Mucosa of rectum (tissue), 2 donors: ENCODE measurements around the gene TNFAIP1.
"Not testable (repeated sequence)": the region's sequence is repeated elsewhere in the genome, so short reads cannot be mapped to it uniquely, and the experiment has no call there.

Experiments used
- H3K27ac ChIP-seq, 2 donors: one replicate each; pipeline ENCODE4 v1.7.0; 2013; ENCODE audit warnings: inconsistent platforms in 2 of 2, low read depth in 2 of 2, low read length in 2 of 2
- H3K27me3 ChIP-seq, 2 donors: one replicate each; pipeline ENCODE4 v1.7.0; 2013; ENCODE audit warnings: low read length in 2 of 2; ENCODE audit not compliant: control insufficient read depth in 2 of 2, insufficient read depth in 2 of 2
- H3K36me3 ChIP-seq, 2 donors: one replicate each; pipeline ENCODE4 v1.7.0; 2013; ENCODE audit warnings: low read length in 2 of 2; ENCODE audit not compliant: control insufficient read depth in 2 of 2, insufficient read depth in 2 of 2
- H3K4me1 ChIP-seq, 2 donors: one replicate each; pipeline ENCODE4 v1.7.0; 2013; ENCODE audit warnings: low read length in 2 of 2, mild to moderate bottlenecking in 1 of 2; ENCODE audit not compliant: control insufficient read depth in 2 of 2, insufficient read depth in 2 of 2
- H3K4me3 ChIP-seq, 2 donors: one replicate each; pipeline ENCODE4 v1.7.0; 2013; ENCODE audit warnings: low read length in 2 of 2
- H3K9ac ChIP-seq, 2 donors: one replicate each; pipeline ENCODE4 v1.7.0; 2013; ENCODE audit warnings: low read length in 2 of 2, low read depth in 1 of 2, mild to moderate bottlenecking in 1 of 2
- H3K9me3 ChIP-seq, 2 donors: one replicate each; pipeline ENCODE4 v1.7.0; 2013; ENCODE audit warnings: low read length in 2 of 2; ENCODE audit not compliant: control insufficient read depth in 2 of 2
- donor health status: healthy.
- donor health status: Normal muscosa, but diverticular disease.

Gene TNFAIP1

GRCh38 chr17:28334666-28335200, 828 bp upstream of the TNFAIP1 start:
- Histone ChIP-seq H3K27ac (peak overlapping the region; percentile 84 to 93), H3K4me3 (peak overlapping the region; percentile 82 to 89), H3K9me3 (no peaks in the 10 kb centered on the region), H3K9ac (peak overlapping the region; percentile 76 to 78), H3K27me3 (no peaks in the 10 kb centered on the region), H3K4me1 (peaks cover 19 to 20% of the 10 kb centered on the region in 2 donors), H3K36me3 (peaks cover 19 to 21% of the 10 kb centered on the region in 2 donors)

DNA sequence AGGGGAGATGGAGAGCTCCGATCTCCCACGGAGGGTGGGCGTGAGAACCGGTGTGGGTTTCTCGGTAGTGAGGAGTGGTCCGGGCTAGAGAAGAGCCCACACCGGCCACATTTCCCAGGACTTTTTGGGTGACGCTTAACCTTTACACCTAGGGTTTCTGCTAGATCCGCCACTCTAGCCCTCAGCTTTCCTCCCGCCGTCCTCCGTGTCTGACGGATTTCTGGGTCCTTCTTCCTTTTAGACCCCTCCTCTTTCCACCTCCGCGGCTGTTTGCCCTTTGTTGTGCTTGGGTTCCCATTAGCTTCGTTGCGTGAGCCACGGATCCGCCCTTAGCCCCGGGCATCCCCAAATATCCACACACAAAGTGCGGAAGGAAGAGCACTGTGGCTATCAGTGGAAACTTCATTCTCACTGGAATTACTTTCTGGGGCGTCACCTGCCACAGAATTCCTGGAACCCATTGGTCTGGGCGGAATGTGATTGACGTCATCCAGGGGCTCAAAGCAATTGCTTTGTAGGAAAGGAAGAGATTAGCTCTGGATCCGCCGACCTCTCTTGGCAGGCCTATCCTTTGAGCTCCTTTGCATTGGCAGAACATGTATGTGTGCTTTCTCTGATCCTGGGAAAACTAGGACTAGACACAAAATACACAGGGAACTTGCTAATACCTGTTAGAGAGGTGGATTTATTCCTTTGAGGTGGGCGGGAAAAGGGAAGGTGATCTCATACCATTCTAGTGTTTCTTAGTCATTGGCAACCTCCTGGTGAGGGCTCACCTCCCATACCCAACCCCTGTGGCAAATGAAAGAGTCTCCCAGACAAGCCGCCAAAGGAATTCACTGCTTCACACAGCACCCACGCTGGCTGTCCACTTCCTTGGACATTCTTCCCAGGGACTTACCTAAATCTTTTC, 654 bp downstream of the TNFAIP1 start:
- Histone ChIP-seq H3K27ac (peak overlapping the region; percentile 89 to 93), H3K4me3 (peak overlapping the region; percentile 82 to 89), H3K36me3 (peaks cover 22 to 24% of the 10 kb centered on the region in 2 donors), H3K4me1 (peaks cover 19 to 20% of the 10 kb centered on the region in 2 donors), H3K27me3 (no peaks in the 10 kb centered on the region), H3K9me3 (no peaks in the 10 kb centered on the region), H3K9ac (peak overlapping the region; percentile 76 to 78)

GRCh38 chr17:28338056-28338768, 2.7 kb downstream of the TNFAIP1 start:
- H3K9ac ChIP-seq = no peak overlapping the region
- peaks cover 19 to 20% of the 10 kb centered on the region in 2 donors for H3K4me1 ChIP-seq
- H3K27ac ChIP-seq = no peak overlapping the region
- H3K4me3 ChIP-seq = no peak overlapping the region
- H3K36me3 ChIP-seq = peaks cover 28 to 34% of the 10 kb centered on the region in 2 donors
- H3K9me3 ChIP-seq = no peaks in the 10 kb centered on the region
- H3K27me3 ChIP-seq = no peaks in the 10 kb centered on the region

- H3K4me1 ChIP-seq = peaks cover 19 to 20% of the 10 kb centered on the region in 2 donors
- H3K9ac ChIP-seq, H3K4me3 ChIP-seq, H3K27me3 ChIP-seq, H3K9me3 ChIP-seq, H3K27ac ChIP-seq: not testable (repeated sequence)
- peaks cover 31 to 39% of the 10 kb centered on the region in 2 donors for H3K36me3 ChIP-seq
Measured at GRCh38 chr17:28338769-28339212, 3.2 kb downstream of the TNFAIP1 start.

DNA sequence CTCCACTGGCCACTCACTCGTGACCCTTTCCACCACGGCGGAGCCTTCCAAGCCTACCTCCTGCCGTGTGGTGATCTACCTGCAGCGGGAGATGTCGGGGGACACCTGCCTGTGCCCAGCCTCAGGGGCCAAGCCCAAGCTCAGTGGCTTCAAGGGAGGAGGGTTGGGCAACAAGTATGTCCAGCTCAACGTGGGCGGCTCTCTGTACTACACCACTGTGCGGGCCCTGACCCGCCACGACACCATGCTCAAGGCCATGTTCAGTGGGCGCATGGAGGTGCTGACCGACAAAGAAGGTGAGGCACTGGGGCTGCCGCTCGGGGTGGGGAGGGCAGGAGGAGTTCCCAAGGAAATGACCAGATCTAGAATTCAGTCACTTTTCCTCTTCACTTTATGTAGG, 3.9 kb downstream of the TNFAIP1 start:
- Histone ChIP-seq H3K9me3 (no peaks in the 10 kb centered on the region), H3K4me3 (no peak overlapping the region), H3K9ac (no peak overlapping the region), H3K4me1 (peaks cover 14 to 17% of the 10 kb centered on the region in 2 donors), H3K36me3 (peaks cover 38 to 46% of the 10 kb centered on the region in 2 donors), H3K27ac (no peak overlapping the region), H3K27me3 (no peaks in the 10 kb centered on the region)

GRCh38 chr17:28340374-28340773, 4.8 kb downstream of the TNFAIP1 start:
- peaks cover 10 to 12% of the 10 kb centered on the region in 2 donors for H3K4me1 ChIP-seq
- H3K27ac ChIP-seq = no peak overlapping the region
- no peaks in the 10 kb centered on the region for H3K27me3 ChIP-seq
- H3K9me3 ChIP-seq = no peaks in the 10 kb centered on the region
- H3K36me3 ChIP-seq = peaks cover 44 to 54% of the 10 kb centered on the region in 2 donors
- no peak overlapping the region for H3K4me3 ChIP-seq
- H3K9ac ChIP-seq = no peak overlapping the region

- Histone ChIP-seq H3K4me1 (peaks cover 5 to 7% of the 10 kb centered on the region in 2 donors), H3K4me3 (no peak overlapping the region), H3K27ac (no peak overlapping the region), H3K27me3 (no peaks in the 10 kb centered on the region), H3K9me3 (no peaks in the 10 kb centered on the region), H3K9ac (no peak overlapping the region), H3K36me3 (peaks cover 54 to 65% of the 10 kb centered on the region in 2 donors)
Measured at GRCh38 chr17:28341516-28341915, 6.0 kb downstream of the TNFAIP1 start.

DNA sequence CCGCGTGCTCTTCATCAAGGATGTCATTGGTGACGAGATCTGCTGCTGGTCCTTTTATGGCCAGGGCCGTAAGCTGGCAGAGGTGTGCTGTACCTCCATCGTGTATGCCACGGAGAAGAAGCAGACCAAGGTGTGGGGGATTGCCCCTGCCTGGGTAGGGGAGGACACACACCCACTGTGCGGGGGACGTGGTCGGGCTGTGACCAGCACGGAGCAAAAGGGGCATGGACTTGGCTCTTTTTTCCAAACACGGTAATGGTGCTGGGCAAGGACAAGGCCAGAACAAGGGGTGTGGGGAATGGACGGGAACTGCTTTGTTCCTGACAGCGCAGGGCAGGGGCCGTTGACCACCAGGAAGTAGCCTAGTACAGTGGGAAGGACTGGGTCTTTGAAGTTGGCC, 6.8 kb downstream of the TNFAIP1 start:
- Histone ChIP-seq H3K4me3 (no peak overlapping the region), H3K36me3 (peaks cover 61 to 72% of the 10 kb centered on the region in 2 donors), H3K4me1 (no peaks in the 10 kb centered on the region), H3K9ac (no peak overlapping the region), H3K27me3 (no peaks in the 10 kb centered on the region), H3K9me3 (no peaks in the 10 kb centered on the region), H3K27ac (no peak overlapping the region)

DNA sequence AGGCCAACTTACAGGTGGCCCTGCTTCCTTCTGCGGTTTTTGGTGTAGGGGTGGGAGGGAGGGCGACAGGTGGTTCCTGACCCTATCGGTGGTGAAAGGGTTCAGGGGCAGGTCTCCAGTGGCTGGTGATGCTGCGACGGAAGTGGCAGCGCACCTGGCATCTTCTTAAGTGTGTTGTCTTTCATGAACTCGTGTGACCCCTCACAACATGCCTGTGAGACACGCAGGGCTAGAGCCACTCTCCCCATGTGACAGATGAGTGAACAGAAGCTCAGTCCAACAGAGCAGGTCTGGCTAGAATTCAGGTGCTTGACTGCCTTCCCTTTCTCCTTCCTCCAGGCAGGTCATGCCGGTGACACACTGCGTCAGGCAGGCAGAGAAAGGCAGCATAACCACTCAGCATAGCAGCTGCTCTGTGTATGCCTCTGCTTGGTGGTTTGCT, 8.0 kb downstream of the TNFAIP1 start:
- Histone ChIP-seq H3K36me3 (peaks cover 69 to 84% of the 10 kb centered on the region in 2 donors), H3K9ac (no peak overlapping the region), H3K4me1 (no peaks in the 10 kb centered on the region), H3K4me3 (no peak overlapping the region), H3K9me3 (no peaks in the 10 kb centered on the region), H3K27ac (no peak overlapping the region), H3K27me3 (no peaks in the 10 kb centered on the region)

DNA sequence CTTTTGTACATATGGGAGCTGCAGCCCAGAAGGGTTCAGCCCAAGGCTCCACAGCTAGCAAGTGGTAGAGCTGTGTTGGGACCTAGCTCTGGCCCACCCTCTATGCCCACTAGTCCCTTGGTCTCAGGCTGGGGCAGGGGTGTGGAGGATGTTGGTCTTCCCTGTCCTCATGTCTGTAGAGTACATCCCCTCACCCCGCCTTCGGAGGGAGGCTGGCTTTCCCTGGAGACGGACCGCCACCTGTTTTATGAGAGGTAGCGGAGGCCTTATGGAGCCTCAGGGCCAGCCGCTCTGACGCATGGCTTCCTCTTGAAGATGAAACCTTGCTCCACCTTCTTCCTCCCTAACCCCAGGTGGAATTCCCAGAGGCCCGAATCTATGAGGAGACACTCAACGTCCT, 8.4 kb downstream of the TNFAIP1 start:
- H3K27ac ChIP-seq = no peak overlapping the region
- H3K27me3 ChIP-seq = no peaks in the 10 kb centered on the region
- H3K9ac ChIP-seq = no peak overlapping the region
- no peak overlapping the region for H3K4me3 ChIP-seq
- H3K36me3 ChIP-seq = peaks cover 71 to 89% of the 10 kb centered on the region in 2 donors
- no peaks in the 10 kb centered on the region for H3K9me3 ChIP-seq
- H3K4me1 ChIP-seq = no peaks in the 10 kb centered on the region
